ENCODE data around the gene NHS.

Gene NHS

DNA sequence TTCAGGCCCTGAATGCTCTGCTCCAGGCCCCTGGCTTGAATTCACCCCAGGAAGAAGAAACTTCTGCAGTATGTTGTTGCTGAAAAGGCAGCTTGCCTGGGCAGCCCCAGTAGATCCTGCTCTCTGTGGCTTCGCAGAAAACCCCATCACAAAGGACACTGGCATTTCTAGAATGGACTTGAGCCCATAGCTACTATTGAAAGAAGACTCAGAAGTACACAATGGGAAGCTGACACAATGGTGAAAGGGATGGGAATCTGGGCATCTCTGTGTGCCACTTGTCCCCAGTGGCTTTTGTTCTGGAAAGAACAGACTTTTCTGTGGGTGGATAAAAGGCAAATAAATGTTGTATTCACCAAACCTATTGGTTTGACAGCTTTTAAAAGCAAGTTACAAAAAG is 294.9 kb downstream of the NHS start:
- Histone ChIP-seq H3K36me3 (ENCODE audit: control insufficient read depth, low read length) (no peaks in the 10 kb centered on the region), H3K9me3 (ENCODE audit: control insufficient read depth, insufficient read depth, low read length) (no peaks in the 10 kb centered on the region), H3K9me2 (replicated peaks; ENCODE audit: control insufficient read depth, low read length) (no peaks in the 10 kb centered on the region), H3K79me2 (ENCODE audit: control insufficient read depth, low read length) (no peaks in the 10 kb centered on the region), H3K27me3 (ENCODE audit: control insufficient read depth, low read length) (no peaks in the 10 kb centered on the region), H3K4me2 (ENCODE audit: low read length) (no peak overlapping the region), H4K20me1 (ENCODE audit: control insufficient read depth, insufficient read depth, low read depth, low read length) (no peaks in the 10 kb centered on the region), H3K27ac (ENCODE audit: low read depth, low read length) (no peak overlapping the region), H3F3A (ENCODE audit: control insufficient read depth, insufficient read depth) (no peaks in the 10 kb centered on the region), H3K4me3 (ENCODE audit: low read length) (no peak overlapping the region), H3K4me1 (ENCODE audit: control insufficient read depth, low read length) (no peaks in the 10 kb centered on the region)
- TF ChIP-seq, protein P1, sequence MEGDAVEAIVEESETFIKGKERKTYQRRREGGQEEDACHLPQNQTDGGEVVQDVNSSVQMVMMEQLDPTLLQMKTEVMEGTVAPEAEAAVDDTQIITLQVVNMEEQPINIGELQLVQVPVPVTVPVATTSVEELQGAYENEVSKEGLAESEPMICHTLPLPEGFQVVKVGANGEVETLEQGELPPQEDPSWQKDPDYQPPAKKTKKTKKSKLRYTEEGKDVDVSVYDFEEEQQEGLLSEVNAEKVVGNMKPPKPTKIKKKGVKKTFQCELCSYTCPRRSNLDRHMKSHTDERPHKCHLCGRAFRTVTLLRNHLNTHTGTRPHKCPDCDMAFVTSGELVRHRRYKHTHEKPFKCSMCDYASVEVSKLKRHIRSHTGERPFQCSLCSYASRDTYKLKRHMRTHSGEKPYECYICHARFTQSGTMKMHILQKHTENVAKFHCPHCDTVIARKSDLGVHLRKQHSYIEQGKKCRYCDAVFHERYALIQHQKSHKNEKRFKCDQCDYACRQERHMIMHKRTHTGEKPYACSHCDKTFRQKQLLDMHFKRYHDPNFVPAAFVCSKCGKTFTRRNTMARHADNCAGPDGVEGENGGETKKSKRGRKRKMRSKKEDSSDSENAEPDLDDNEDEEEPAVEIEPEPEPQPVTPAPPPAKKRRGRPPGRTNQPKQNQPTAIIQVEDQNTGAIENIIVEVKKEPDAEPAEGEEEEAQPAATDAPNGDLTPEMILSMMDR (IDR thresholded peaks at IDR 0.05; ENCODE audit: low read depth, low read length, poor library complexity, severe bottlenecking): no peak
- TF ChIP-seq EZH2phosphoT487 (IDR thresholded peaks at IDR 0.05; ENCODE audit: borderline replicate concordance, low read length): no peak

DNA sequence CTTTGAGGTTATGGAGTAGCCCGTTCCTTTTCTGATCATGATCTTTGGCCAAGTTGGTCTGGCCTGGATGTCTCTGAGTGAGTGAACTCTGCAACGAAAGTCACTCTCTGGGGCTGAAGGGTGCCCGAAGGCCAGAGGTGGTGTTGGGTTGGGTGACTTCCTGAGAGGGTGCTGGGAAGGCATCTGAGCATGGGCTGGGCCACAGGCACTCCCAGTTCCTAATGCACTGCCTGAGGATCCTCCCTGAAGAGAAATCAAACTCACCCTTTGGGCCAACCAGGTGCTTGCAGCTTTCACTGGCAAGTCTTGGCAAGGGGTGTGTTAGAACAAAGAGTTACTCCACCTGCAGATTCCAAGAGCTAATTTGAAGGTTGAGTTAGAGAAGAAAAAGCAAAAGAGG is 295.9 kb downstream of the NHS start:
- Histone ChIP-seq H3K36me3 (ENCODE audit: control insufficient read depth, low read length) (no peaks in the 10 kb centered on the region), H3K27ac (ENCODE audit: low read depth, low read length) (no peak overlapping the region), H3K9me3 (ENCODE audit: control insufficient read depth, insufficient read depth, low read length) (no peaks in the 10 kb centered on the region), H3K27me3 (ENCODE audit: control insufficient read depth, low read length) (no peaks in the 10 kb centered on the region), H3F3A (ENCODE audit: control insufficient read depth, insufficient read depth) (no peaks in the 10 kb centered on the region), H3K4me3 (ENCODE audit: low read length) (no peak overlapping the region), H4K20me1 (ENCODE audit: control insufficient read depth, insufficient read depth, low read depth, low read length) (no peaks in the 10 kb centered on the region), H3K79me2 (ENCODE audit: control insufficient read depth, low read length) (no peaks in the 10 kb centered on the region), H3K4me2 (ENCODE audit: low read length) (no peak overlapping the region), H3K9me2 (replicated peaks; ENCODE audit: control insufficient read depth, low read length) (no peaks in the 10 kb centered on the region), H3K4me1 (ENCODE audit: control insufficient read depth, low read length) (no peaks in the 10 kb centered on the region)
- TF ChIP-seq, protein P1 (IDR thresholded peaks at IDR 0.05; ENCODE audit: low read depth, low read length, poor library complexity, severe bottlenecking): no peak
- TF ChIP-seq EZH2phosphoT487 (IDR thresholded peaks at IDR 0.05; ENCODE audit: borderline replicate concordance, low read length): no peak

DNA sequence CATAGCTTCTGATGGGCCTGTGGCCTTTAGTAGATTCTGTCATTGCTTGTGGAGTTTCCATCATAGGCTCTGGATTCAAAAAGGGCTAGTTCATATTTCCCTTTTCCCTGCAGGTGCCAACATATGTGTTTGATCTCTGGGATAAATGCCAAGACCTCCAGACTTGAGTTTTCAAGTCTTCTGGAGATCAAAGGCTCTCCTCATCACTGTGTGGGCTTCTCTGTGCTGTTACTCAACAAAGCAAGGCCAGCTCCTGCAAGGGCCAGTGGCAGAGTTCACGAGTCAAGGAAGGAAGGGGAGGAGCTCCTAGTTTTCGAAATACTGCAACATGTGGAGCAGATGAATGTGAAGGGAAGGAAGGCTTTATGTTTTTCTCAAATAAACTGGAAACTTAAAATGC is 299.6 kb downstream of the NHS start:
- Histone ChIP-seq H3F3A (ENCODE audit: control insufficient read depth, insufficient read depth) (no peaks in the 10 kb centered on the region), H3K27ac (ENCODE audit: low read depth, low read length) (no peak overlapping the region), H3K4me2 (ENCODE audit: low read length) (no peak overlapping the region), H3K36me3 (ENCODE audit: control insufficient read depth, low read length) (no peaks in the 10 kb centered on the region), H3K4me3 (ENCODE audit: low read length) (no peak overlapping the region), H3K79me2 (ENCODE audit: control insufficient read depth, low read length) (no peaks in the 10 kb centered on the region), H3K4me1 (ENCODE audit: control insufficient read depth, low read length) (no peaks in the 10 kb centered on the region), H3K9me3 (ENCODE audit: control insufficient read depth, insufficient read depth, low read length) (no peaks in the 10 kb centered on the region), H3K9me2 (replicated peaks; ENCODE audit: control insufficient read depth, low read length) (no peaks in the 10 kb centered on the region), H3K27me3 (ENCODE audit: control insufficient read depth, low read length) (no peaks in the 10 kb centered on the region), H4K20me1 (ENCODE audit: control insufficient read depth, insufficient read depth, low read depth, low read length) (no peaks in the 10 kb centered on the region)
- TF ChIP-seq, protein P1 (IDR thresholded peaks at IDR 0.05; ENCODE audit: low read depth, low read length, poor library complexity, severe bottlenecking): no peak
- no peak for TF ChIP-seq EZH2phosphoT487 (IDR thresholded peaks at IDR 0.05; ENCODE audit: borderline replicate concordance, low read length)

DNA sequence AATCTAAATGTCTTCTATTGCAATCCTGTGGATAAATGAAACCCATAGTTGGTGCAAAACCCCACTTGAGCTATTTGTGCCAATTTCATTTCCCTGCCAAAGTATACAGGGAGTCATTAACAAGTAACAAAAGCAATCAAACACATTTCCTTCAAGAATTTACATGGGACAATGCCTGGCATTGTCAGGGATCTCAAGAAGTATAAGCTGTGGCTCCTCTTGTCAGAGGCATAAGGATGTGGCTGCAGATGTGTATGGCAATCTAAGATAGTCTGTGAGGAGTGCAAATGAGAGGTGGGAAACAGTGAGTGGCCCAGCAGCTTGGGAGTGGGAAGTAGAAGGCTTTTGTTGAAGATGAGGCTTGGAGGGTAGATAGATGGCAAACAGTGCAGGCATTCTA is 304.3 kb downstream of the NHS start:
- Histone ChIP-seq H3K79me2 (ENCODE audit: control insufficient read depth, low read length) (no peaks in the 10 kb centered on the region), H3K4me1 (ENCODE audit: control insufficient read depth, low read length) (no peaks in the 10 kb centered on the region), H3F3A (ENCODE audit: control insufficient read depth, insufficient read depth) (no peaks in the 10 kb centered on the region), H3K9me2 (replicated peaks; ENCODE audit: control insufficient read depth, low read length) (no peaks in the 10 kb centered on the region), H3K36me3 (ENCODE audit: control insufficient read depth, low read length) (no peaks in the 10 kb centered on the region), H3K27ac (ENCODE audit: low read depth, low read length) (no peak overlapping the region), H3K9me3 (ENCODE audit: control insufficient read depth, insufficient read depth, low read length) (no peaks in the 10 kb centered on the region), H3K4me2 (ENCODE audit: low read length) (no peak overlapping the region), H4K20me1 (ENCODE audit: control insufficient read depth, insufficient read depth, low read depth, low read length) (no peaks in the 10 kb centered on the region), H3K27me3 (ENCODE audit: control insufficient read depth, low read length) (no peaks in the 10 kb centered on the region), H3K4me3 (ENCODE audit: low read length) (no peak overlapping the region)
- TF ChIP-seq EZH2phosphoT487 (IDR thresholded peaks at IDR 0.05; ENCODE audit: borderline replicate concordance, low read length): no peak
- TF ChIP-seq, protein P1 (IDR thresholded peaks at IDR 0.05; ENCODE audit: low read depth, low read length, poor library complexity, severe bottlenecking): no peak

Measured in DOHH2 (cell line).